Measurements from ENCODE around the gene CCNT1.
"Not testable (repeated sequence)": the region's sequence is repeated elsewhere in the genome, so short reads cannot be mapped to it uniquely, and the experiment has no call there.

Gene CCNT1

DNA sequence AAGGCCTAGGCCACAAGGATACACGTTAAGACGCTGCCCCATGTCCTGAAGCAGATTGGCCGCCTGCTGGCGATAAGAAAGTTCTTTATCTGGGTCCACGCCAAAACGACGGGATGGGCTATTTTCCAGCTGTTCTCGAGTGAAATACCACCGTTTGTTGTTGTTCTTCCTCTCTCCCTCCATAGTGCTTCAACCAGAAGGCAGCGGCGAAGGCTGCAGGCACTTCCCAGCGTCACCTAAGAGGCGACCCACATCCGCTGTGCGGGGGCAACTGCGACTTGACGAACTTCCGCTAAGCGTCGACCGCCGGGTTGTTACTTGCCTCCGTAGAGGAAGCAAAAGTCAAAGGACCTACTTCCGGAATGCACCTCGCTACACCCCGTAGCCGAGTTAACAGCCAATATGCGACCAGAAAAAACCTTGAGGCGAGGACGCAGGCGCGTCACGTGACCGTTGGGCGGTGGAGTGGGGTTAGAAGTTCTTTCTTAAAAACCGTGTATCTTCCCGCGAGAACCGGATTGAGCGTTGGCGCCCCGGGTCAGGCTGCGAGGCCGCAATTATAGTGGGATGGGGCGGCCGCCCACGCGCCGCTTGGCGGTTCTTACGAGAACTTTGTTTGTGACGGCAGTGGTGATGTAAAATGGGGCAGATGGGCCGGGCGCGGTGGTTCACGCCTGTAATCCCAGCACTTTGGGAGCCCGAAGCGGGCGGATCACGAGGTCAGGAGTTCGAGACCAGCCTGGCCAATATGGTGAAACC lies at the start of gene CCNT1:
Gene CCNT1, minus strand, starts transcription at position 215 of the 759 bp plus-strand sequence. Its CDS starts 32 bp downstream, at position 183.
- peak; percentile 61 for FAIRE-seq

DNA sequence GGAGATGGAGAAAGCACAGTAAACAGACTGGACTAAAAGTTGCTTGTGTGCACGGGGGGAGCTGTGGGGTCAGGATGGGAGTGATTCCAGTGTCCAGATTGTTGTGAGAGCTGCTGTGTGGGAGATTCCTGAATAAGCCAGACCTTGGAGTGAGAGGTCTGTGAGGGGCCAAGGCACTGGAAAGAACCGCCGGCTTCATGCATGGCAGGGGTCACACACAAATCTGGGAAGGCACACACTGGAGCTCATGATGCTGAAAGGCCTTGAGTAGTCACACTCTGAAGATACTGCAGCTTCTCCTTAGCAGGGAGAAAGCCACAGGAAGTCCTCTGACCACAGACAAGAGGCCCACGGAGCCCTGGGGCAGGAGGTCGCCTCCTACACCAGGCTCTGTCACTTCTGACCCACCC lies 49.3 kb upstream of the CCNT1 start:
- no peak for FAIRE-seq

DNA sequence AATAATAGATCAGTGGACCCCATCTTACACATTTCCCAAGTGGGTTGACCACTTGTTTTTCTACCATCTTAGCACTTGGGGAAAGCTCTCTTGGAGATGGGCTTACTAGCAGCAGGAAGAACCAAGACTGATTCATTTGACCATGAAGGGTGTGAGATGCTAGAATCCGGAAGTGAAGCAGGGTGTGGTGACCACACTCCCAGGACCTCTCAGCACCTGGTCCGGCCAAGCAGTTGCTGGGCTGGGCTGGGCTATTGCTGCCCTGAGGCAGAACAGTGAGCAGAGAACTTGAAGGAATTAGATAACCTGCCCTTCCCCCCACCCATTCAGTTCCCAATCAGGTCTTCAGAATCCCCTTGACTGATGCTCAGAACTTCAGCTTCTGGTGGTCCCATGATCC lies 48.0 kb upstream of the CCNT1 start:
- FAIRE-seq = no peak

DNA sequence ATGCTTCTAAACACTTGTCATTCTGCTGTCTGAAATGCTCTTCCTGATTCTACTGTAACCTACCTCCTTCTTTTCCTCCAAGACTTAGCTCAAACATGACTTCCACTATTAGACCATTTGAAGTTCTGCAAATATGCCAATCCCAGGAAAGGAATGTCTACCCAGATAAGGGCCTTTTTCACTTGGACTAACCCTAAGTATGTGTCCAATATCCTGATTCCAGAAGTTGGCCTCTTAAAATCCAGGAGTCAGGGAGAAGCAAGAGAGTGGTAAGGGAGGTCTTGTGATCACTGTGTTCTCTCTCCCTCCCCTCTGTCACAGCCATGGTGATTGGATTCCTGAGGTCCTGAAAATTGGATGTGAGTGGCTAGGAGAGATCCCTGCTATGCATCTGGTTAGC lies 42.2 kb upstream of the CCNT1 start:
- no peak for FAIRE-seq

DNA sequence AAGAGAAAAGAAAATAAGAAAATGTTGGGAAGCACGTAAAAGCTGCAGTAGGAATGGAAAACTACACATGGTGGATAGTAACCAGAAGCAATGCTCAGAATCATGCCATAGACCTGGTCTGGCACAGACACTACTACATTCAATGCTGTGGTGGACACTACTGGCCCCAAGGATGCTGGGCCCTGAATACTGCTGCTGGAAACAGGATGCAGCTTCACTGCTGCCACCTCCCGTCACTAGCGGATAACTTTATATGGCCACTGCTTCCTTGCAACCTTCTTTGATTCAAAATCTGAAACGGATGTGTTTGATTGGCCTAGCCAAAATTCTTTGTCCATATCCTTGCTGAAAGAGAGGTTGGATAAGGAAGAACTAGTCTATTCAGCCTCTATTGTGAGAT lies 41.7 kb upstream of the CCNT1 start:
- no peak for FAIRE-seq

DNA sequence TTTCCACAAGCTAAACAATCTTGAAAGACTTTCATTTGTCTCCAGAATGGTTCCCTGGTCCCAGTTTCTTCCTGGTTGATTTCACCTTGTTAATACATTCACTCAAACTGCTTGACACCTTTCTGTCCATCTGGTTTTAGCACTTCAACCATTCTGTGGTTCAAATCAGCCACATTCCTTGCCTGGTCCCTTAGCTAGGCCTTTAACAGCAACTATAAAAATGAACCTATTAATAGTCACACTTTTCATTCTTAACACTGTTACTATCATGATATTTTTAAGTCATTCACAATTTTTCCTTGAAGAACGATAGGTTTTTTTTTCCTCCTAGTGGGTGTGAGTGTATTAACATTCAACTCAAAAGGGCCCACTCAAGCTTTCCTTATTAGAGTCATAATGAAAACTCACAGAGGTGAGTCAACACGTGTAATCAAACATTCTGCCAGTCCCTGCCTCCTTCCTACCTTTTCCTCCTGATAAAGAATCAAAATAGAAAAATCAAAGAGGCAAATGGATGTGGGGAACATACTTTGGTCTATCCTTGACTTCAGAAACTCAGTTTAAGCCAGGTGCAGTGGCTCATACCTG lies 34.4 kb upstream of the CCNT1 start:
- FAIRE-seq = no peak

DNA sequence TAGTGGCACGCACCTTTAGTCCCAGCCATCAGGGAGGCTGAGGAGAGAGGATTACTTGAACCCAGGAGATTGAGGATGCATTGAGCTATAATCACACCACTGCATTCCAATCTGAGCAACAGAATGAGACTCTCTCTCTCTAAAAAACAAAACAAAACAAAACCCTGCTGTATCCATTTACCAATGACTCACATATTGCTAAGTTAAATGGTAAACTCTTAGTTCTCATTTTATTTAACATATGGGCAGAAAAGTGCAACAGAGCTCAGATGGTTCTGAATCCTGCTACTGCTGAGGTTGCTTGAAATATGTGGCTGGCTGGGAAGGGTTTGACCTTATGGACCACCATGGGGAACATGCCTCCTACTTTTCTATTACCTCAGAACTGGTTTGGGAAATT lies 33.7 kb upstream of the CCNT1 start:
- FAIRE-seq = no peak

DNA sequence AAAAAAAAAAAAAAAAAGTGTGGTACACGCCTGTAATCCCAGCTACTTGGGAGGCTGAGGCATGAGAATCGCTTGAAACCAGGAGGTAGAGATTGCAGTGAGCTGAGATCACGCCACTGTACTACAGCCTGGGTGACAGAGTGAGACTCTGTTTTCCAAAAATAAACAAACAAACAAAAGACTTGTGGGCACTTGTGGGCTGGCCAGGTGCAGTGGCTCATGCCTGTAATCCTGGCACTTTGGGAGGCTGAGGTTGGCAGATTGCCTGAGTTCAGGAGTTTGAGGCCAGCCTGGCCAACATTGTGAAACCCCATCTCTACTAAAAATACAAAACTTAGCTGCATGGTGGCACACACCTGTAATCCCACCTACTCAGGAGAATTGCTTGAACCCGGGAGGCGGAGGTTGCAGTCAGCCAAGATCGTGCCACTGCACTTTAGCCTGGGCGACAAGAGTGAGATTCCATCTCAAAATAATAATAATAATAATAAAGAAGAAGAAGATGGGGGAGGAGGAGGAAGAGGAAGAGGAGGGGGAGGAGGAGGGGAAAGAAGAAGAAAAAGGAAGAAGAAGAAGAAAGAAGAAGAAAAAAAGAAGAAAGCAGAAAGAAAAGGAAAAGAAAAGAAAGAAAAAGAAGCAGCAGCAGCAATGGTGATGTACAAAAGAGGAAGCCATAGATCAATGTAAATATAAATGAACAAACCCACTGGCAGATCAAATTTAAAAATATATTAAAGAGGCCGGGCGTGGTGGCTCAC lies 27.9 kb upstream of the CCNT1 start:
- FAIRE-seq = no peak

DNA sequence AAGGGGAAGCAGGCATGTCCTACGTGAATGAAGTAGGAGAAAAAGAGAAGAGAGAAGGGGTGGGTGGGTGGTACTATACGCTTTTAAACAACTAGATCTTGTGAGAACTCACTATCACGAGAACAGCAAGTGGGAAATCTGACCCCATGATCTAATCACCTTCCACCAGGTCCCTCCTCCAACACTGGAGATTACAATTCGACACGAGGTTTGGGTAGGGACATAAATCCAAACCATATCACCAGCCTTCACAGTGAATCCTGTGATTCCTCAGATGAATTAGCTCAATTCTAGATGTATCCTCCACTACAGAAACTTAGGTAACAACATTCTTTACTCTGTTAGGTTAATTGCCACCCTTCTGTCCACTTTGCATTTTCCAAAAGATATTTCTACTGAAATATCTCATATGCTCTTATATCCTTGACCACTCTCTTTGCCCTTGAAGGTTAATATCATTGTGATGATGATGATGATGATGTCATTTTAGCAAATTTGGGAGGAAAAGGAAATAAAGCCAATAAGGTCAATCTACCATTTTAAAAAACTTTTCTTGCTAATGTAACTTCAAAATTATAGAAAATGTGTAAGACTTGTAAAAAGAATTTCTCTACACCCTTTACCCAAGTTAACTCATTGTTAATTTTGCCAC lies 23.2 kb upstream of the CCNT1 start:
- FAIRE-seq = no peak

DNA sequence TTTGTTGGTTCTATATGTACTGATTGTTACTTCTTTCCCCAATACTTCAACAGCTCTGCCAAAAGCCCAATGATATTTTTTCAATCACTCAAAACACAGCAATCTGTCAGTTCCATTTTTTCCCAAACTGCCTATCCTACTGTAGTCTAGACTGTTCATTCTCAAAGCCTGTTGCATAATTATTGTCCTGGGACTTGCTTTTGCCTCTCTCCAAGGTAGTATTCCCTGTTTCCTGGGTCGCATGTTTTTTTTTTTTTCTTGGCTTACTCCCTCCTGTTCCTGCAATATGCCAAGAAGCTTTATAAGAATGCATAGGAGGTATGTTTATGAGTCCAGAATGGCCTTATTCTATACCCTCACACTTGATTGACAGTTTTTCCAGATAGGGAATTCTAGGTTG lies 19.9 kb upstream of the CCNT1 start:
- FAIRE-seq = no peak

DNA sequence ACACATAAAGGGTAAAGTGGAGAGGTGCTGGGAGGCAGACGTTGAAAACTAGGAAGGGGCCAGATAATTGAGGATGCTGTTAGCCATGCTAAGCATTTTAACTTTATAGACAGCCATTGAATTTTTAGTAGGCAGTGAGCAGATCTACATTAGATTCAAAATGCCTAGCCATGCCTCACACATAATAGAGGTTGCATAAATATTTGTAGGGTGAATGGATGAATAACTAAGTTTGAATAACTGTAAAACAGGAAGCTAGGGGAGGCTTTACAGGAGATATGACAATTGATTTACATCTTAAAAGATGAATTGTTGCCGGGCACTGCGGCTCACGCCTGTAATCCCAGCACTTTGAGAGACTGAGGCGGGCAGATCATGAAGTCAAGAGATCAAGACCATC lies 12.3 kb upstream of the CCNT1 start:
- no peak for FAIRE-seq

DNA sequence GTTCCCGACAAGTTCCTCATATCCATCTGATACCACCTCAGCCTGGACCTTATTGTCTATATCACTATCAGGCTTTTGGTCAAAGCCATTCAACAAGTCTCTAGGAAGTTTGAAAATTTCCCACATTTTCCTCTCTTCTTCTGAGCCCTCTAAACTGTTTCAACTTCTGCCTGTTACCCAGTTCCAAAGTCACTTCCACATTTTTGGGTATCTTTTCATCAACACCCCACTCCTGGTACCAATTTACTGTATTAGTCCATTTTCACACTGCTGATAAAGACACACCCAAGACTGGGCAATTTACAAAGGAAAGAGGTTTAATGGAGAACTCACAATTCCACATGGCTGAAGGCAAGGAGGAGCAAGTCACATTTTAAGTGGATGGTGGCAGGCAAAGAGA lies 4.2 kb upstream of the CCNT1 start:
- not testable (repeated sequence) for FAIRE-seq

DNA sequence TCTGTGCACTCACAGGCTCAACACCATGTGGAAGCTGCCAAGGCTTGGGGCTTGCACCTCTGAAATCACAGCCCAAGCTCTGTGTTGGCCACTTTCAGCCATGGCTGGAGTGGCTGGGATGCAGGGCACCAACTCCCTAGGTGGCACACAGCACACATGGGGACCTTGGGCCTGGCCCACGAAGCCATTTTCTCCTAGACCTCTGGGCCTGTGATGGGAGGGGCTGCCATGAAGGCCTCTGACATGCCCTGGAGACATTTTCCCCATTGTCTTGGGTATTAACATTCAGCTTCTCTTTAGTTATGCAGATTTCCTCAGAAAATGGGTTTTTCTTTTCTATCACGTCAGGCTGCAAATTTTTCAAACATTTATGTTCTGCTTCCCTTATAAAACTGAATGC lies 3.7 kb upstream of the CCNT1 start:
- FAIRE-seq = not testable (repeated sequence)

DNA sequence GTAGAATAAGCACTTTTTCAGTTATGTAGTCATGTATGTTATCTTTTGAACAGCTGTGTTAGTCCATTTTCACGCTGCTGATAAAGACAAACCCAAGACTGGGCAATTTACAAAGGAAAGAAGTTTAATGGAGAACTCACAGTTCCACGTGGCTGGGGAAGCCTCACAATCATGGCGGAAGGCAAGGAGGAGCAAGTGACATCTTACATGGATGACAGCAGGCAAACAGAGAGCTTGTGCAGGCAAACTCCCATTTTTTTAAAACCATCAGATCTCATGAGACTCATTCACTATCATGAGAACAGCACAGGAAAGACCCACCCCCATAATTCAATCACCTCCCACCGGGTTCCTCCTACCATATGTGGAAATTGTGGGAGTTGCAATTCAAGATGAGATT lies 2.5 kb upstream of the CCNT1 start:
- not testable (repeated sequence) for FAIRE-seq

DNA sequence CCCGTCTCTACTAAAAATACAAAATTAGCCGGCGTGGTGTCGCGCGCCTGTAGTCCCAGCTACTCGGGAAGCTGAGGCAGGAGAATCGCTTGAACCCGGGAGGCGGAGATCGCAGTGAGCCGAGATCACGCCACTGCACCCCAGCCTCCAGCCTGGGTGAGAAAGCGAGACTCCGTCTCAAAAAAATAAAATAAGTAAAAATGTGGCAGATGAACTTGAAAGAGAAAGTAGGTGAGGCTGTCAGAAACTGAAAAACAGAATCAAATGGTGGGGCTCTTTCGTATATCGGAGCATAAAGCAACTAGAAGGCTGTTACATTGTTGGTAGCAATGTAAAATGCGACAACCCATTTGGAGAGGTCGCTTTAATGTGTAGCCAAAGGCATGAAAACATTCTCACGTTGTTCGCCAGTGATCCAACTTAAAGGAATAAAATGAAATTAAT lies 767 bp upstream of the CCNT1 start:
- FAIRE-seq = no peak

DNA sequence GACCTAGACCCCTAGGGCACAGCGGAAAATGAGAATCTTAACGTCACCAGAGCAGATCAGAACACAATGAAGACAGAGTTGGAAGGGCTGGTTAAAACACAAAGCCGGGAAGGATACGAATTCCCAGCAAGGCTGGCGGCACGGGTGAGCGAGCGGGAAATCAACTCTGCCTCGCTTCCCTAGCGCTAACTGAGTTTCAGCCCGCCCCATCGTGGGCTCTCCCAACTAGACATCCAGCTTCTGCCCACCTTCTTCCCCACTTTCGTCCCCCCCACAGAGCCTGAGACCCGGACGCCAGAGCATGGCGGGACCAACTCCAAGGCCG lies 377 bp downstream of the CCNT1 start:
- FAIRE-seq = no peak

DNA sequence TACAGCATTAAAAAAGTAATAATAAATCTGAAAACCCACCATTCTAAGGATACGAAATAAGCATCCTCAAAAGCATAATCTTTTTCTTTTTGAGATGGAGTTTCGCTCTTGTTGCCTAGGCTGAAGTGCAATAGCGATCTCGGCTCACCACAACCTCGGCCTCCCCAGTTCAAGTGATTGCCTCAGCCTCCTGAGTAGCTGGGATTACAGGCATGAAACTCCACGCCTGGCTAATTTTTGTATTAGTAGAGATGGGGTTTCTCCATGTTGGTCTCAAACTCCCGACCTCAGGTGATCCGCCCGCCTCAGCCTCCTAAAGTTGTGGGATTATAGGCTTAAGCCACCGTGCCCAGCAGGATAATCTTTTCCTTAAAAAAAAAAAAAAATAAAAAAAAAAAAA lies 4.3 kb downstream of the CCNT1 start:
- FAIRE-seq = no peak

DNA sequence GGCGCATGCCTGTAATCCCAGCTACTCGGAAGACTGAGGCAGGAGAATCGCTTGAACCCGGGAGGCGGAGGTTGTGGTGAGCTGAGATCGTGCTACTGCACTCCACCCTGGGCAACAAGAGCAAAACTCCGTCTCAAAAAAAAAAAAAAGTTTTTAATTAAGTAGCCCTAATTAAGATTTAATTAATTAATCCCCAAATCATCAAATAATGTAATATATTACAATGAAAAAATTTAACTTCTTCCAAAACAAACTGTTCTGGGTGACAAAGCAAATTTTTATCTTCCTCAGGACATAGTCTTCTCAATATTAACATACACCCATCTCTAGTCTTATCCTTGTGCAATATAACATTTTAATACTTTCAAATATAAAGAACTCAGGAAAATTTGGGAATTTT lies 17.7 kb downstream of the CCNT1 start:
- not testable (repeated sequence) for FAIRE-seq

DNA sequence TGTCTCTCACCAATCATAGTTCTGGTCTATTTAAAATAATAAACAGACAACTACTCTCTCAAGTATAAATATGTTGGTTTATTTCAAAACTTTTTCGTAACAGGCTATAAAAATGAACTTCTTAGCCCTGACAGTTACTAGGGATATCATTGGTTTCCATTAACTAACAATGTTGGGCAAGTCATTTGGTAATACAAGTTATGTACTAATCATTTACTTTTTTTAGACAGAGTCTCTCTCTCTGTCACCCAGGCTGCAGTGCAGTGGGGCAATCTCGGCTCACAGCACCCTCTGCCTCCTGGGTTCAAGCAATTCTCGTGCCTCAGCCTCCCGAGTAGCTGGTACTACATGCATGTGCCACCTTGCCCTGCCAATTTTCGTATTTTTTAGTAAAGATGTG lies 19.9 kb downstream of the CCNT1 start:
- FAIRE-seq = no peak

DNA sequence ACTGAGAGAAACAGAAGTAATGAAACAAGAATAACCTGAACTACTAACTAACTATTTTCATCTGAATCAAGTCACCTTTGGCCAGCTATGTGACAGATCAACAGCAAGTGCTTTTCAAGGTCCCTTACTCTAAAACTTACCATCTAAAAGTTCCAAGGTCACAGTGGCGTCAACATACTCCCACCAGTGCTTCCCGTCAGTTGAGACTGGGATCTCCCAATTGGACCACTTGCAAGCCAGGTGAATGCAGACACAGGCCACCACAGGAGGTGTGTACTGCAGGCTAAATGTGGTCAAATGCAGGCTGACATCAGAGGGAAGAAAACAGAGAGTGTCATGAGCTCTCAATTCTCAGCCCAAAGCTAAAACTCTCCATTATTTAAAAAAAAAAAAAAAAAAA lies 20.6 kb downstream of the CCNT1 start:
- FAIRE-seq = no peak

DNA sequence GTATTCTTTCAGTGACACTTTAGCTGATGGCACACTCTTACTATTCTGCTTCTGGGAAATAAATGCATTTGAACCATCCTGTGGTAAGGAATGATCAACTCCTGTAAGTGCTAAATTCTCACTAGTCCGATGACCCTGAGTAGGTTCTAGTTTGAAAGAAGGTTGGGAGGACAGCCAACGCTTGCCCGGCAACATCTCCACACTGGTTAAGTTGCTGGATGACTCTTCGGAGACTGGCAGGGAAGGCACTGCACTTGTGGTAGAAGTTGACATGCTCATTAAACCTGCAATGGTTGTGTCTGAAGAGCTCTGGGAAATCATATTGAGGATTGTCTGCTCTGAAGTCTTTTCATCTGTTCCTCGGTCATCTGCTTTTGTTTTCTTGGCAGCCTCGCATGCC lies 22.5 kb downstream of the CCNT1 start:
- no peak for FAIRE-seq

DNA sequence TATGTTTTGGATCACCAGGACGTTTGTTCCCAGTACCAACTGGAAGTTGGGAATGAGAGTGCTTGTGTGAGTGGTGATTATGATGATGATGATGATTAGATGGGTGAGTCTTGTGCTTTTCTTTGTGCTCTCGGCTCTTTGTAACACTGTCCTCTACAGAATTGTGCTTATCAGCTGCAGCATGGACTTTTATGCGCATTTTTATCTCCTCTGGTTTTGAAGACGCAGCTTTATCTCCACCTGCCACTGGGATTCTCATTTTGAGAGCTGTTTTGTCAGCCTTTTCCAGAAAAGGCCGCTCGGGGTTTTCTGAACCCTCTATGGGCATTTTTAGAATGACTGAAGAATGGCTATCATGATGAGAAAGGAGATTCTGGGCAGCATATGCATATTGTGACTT lies 22.9 kb downstream of the CCNT1 start:
- no peak for FAIRE-seq

DNA sequence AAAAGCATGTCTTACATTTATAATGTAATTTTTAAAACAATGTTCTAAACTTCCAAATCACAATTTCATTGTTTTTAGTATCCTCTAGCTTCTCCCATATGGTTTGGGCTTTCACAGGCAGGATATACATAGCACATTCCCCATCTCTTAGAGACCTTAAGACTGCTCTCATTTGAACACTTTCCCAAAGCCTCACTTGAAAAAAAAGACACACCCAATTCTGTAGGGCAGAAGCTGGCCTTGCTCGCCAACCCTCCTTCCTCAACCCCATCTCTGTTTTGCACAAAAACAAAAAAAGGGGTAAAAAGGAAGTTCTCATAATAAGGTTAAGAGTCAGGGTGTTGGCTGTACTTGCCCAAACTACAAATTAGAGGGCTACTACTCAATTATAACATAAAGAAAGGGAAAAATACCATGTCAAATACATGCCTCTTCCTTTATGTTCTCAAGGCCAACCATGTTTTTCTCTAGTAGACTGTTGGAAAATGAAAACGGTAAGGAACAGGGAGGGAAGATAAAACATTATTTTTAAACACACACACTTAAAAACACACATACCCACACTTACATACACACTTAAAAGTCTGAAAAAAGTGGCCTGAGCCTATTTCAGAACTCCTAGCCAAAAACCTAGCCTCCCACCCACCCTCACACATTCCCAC lies 24.6 kb downstream of the CCNT1 start:
- no peak for FAIRE-seq
